Erythroblast (primary cell): ENCODE results near the gene ATXN10.

Experiments used
- GATA1 ChIP-seq: IDR thresholded peaks from 2 replicates; pipeline ENCODE4 v1.6.1; 2011; ENCODE audit warnings: low read depth, mild to moderate bottlenecking, control low read depth, low read length, moderate library complexity
- POLR2A ChIP-seq: IDR thresholded peaks from 2 replicates; pipeline ENCODE4 v1.6.1; 2011; ENCODE audit warnings: mild to moderate bottlenecking, low read length

GRCh38 chr22:45684752-45685574 is 13.3 kb downstream of the ATXN10 start:
- TF ChIP-seq POLR2A (no peak), GATA1 (no peak)
